Stimulated activated CD4-positive, alpha-beta T cell treated with anti-CD3 and anti-CD28 coated beads, Interleukin-2, amount 100 ng/mL, for 48 hours (primary cell): ENCODE results near the gene ARL14.

Experiments used
- DNase-seq, 2 donors: peaks; one replicate each; pipeline ENCODE4 v3.0.0-alpha.2; 2020

ARL14 gene

DNA sequence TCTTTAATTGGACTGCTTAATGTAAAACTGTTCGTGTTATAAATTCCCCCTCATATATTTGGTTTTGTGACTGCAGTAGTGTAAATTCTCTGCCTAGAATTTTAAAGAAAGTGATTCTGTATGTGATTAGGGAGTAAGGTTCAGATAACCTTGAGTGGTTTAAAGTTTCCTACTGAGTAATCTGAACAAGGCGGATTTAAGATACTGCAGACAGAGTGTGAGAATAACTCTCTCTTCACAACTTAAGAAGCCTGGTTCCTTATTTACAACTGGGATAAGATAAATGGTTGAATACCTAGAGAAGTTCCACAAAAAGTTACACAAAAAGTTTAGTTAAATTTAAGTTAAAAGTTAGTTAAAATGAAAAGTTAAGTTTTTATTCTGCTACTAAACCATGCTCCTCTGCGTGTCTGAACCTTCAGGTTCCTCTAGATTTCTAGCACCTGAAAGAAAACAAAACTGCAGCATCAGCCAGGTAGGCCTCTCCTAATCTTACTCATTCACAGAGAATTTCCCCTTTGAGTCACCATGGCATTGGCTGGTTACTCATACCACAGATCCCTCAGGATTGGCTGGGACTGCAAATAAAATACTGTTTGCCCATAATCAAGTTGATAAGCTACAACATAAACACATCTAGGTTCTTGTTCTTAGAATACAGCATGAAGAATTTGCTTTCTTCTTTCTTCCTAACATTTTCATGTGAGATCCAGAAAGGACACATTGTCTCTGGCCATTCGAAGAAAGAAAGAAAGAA lies at the start of gene ARL14:
ARL14 (plus strand) TSS at position 614 of the 757 bp plus-strand sequence. CDS start 187 bp downstream, outside the sequence.
- DNase-seq, result no peak

DNA sequence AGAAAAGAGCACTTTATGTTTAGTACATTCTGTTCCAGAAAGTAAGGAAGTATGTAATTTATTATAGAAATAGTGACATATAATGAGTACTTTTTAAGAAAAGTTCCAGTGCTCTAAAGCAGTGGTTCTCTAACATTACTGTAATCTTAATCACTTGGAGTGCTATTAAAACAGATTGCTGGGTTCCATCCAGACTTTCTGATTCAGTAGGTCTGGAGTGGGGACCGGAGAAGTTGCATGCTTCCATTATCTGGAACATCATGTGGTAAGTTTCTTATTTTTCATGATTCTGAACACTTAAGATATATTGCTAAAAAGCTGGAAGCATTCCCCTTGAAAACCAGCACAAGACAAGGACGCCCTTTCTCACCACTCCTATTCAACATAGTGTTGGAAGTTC lies 47.5 kb upstream of the ARL14 start:
- DNase-seq, result no peak

DNA sequence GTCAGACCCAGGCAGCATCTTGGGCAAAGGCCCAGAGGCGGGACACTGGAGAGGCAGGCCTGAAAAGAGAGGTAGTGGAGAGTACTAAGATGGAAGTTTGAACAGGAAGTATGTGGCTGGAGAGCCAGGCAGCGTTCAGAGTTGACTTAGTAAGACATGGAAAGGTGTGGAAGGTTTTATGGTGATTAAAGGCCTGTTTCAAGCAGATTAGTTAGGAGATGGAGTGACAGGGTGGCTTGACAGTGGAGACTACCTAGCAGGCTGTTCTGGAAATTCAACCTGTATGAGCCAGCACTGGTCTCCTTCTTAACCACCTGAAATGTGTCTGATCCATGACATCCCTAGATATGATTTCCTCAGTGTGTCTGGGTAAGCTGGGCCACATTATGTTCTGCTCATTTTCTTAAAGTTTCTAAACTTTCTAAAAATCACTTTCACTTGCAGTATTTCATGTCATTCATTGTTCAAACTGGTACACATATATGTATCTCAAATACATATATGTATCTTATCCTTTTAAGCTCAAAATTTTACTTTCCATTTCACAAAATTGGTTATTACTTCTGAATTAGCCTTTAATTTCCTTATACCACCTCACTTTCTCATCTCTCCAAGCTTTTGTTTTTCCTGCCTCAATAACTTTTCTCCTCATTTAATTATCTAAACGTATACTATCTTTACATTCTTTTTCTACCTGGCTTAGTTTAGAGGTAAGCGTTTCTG lies 43.4 kb upstream of the ARL14 start:
- DNase-seq, result no peak

DNA sequence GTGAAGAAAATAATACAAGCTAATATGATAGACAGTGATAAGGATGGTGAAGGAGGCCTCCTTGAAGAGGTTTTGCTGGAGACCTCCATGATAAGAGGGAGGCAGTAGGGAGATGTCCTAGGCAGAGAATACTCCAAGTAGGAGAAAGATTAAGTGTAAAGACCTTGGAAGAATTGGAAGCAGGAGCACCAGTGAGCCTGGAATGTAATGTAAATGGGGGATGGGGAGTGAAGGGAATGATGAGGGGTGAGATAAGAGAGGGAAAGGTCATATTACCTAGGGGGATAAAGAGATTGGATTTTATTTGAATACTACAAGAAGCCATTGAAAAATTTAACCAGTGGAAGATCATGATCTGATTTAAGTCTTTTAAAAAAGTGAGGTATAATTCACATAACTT lies 41.7 kb upstream of the ARL14 start:
- no peak for DNase-seq

DNA sequence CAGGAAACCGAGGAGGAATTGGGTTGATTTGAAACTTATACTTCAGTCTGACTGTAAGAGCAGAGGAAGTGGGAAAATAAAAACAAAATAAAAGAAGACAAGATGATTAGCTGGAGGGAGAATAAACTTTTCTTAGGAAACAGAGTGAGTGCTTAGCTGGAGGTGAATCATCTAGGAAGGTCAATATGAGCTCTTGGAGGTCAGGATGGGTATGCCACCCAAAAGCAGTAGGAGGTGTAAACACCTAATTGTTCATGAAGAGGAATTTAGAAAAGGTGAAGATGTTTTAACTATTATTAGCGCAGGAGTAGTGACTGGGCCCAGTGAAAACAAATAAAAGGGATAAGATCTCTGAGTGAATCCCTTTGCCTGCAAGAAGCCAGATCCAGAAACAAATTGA lies 39.9 kb upstream of the ARL14 start:
- no peak for DNase-seq

DNA sequence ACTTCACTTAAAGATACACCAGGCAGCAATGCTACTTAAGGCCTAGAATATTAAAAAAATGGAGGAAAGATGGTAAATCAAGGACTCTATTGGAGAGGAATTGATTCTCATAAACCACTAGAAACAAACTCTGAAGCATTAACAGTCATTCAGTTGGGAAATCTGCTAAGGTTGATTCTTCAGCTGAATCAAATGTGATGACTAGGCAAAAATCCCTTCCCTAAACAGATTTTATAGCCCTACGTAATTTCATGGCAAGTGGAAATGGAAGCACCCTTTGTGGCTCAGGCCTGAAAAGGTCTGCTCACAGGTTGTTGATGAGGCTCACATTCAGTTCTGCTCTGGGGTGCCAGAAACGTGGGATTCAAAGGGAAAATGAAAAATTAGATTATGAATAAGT lies 38.8 kb upstream of the ARL14 start:
- DNase-seq, result no peak

DNA sequence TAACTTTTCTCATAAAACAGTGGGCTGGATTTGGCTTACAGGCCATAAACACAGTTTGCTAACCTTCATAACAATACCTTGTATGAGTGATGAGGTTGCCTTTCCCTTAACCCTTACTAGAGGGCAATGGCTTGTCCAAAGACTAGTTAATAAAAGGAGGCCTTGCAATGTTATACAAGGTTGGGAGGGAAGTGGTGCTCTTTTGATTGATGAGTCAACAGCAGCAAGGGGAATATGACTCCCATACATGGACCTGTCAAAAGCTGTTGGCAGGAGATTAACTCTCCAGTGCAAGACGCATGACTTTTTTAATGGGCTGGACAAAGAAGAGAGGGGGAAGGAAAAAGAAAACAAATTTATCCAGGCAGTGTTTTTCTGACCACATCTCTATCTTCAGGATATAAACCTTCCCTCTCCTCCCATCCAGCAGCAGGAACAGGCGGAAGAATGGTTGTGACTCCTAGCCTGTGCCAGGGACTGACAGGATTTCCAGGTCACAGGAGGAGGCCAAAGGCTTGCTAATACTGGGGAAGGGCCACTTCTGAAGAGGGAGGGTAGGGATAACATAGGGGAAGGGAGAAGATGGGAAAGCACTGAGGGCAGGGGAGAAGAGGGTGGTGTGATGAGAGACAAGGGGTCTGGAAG lies 35.2 kb upstream of the ARL14 start:
- DNase-seq, result no peak

DNA sequence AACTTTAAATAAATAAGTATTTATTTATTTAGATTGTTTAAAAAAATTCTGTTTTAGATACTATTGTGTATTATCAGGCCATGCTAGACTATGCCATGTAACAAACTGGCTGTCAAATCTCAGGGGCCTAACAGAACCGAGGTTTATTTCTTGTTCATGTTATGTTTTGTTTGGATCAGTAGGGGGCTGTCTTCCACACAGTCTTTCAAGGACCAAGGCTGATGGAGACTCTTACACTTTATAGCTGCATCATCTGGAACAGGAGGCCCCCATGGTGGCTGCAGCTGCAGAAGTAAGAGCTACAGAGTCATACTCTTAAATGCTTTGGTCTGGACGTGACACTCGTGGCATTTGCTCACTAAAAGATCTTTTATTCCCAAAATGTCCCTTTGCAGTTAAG lies 33.0 kb upstream of the ARL14 start:
- no peak for DNase-seq

DNA sequence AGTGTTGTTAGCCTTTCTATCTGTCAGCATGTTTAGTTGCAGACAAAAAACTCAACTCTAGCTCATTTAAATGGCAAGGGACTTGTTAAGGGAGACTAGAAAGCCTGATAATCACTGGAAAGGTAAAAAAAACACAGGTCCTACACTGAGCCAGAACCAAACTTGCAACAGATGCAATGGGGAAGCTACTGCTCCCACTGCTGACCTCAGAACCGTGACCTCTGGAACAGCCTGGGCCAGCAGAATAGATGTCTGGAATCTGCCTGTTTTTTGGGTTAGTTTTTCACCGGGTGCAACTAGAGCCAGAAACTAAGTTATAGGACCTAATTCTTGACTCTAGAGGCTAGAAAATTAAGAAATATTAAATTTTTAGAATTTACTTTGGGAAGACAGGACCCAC lies 32.5 kb upstream of the ARL14 start:
- DNase-seq, result no peak

DNA sequence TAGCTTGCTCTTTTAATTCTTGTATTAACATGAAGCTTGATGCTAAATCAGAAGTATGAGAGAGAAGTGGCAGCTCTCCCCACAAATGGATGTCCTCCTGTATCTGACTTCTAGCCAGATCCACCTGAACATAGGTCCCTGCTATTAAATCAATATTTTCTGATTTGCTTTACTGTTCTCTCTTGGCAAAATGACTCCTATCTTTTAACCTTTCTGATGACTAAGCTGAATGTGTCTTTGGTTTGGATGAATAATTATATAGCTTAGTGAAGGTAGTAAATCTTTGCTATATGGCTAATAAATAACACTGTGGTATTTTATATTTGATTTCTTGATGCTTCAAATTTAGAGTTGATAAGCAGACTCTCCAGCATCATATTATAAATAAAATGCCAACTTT lies 28.3 kb upstream of the ARL14 start:
- DNase-seq, result no peak

DNA sequence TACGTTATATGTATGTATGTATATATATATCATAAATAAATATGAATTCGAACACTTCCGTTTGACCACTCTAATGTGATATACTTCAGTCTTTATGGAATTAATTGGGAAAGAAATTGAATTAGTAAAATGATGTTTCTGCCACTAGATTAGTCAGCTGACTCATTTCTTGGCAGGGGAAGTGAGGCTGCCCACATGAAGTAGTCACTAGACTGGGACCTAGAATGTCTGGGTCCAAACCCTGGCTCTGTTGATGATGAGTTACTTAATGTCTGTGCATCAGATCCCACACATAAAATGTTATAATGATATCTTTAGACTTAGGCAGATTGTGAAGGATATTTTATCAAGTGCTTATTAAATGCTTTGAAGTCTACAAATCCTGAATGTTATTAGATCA lies 27.4 kb upstream of the ARL14 start:
- no peak for DNase-seq

DNA sequence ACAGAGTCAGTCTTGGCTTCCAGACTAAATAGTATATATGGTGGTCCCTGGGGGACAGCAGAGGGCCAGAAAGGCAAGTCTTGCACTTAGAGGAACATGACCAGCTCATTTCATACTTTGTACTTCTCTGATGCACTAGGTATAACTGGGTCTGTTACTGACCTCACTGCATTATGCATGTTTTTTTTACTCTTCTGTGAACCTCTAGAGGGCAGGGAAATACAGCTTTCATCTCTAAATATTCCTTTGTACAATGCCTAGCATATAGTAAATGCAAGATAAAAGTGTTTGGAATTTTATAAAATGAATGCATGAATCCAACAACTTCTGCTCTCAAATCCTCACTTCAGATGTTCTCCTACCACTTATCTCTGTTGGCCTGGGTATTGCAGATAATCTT lies 23.4 kb upstream of the ARL14 start:
- no peak for DNase-seq

DNA sequence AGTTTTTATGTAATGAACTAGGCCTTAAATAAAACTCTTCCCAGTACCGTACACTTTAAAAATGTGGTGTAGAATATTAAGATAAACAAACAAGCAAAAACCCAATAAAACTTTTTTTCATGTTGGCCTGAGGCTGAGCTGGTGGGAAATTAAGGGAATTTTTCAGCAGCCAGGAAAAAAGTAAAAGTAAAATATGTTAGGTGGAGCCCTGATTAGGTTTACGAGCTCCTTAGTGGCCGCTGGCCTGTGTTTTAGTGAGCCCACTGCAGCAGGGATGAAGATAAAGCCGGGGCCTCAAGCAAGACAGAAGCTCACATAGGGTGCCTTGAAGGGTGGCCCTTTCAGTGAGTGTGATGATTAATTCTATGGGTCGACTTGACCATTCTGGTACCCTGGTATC lies 16.1 kb upstream of the ARL14 start:
- DNase-seq, result no peak

DNA sequence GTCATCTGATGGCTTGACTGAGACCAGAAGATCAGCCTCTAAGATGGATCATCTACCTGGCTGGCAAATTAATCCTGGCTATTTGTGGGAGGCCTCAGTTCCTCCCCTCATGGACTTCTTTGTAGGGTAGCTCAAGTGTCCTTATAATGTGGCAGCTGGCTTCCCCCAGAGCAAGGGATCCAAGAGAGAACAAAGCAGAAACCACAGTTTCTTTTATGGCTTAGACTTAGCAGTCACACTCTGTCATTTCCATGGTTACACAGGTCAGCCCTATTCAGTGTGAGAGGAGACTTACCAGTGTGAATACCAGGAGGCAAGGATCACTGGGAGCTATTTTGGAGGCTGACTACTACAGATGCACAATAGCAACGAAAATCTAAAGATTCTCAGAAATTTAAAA lies 15.3 kb upstream of the ARL14 start:
- DNase-seq, result no peak

DNA sequence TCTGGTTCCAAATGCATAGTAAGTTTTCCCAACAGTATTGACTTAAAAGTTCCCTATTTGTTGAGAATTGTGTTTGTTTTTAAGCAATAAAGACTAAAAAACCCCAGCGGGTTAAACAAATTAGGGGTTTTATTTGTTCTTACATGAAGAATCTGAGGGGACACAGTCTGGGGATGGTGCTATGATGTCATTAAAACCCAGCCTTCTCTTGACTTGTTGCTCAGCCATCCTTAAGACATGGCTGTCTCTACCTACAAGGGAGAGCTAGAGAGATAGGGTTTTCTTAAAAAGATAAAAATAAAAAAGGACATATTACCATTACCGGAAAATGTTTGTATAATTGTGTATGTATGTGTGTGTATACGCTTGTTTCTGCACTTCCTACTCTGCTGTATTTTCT lies 11.7 kb upstream of the ARL14 start:
- no peak for DNase-seq

DNA sequence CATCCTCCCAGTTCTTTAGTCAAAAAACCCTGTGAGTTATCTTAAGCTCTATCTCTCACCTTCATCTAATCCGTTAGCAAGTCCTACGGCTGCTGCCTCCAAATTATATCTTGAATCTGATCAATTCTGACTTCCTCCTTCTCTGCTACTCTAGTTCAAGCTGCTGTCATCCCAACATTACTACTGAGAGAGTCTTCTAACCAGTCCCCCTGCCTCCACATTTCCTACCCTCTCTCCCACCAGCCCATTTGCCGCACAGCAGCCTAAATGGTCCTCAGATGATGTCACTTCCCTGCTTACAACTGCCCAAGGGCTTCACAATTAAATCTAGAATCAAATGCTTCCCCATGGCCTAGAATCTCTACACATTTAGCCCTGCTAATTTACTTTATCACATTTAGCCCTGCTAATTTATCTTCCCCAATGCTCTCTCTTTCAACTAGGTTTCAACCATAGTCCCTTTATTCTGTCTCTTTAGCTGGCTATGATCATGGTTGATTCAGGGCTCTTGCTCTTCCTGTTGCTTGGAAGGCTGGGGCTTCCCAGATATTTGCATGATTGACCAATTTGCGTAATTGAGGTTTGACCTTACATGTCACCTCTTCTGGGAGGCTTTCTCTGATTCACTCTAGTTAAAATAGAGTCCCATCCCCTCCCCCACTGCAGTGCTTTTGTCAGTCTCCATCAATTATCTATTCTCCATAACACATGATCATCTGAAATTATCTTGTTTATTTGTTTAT lies 11.0 kb upstream of the ARL14 start:
- DNase-seq, result no peak

DNA sequence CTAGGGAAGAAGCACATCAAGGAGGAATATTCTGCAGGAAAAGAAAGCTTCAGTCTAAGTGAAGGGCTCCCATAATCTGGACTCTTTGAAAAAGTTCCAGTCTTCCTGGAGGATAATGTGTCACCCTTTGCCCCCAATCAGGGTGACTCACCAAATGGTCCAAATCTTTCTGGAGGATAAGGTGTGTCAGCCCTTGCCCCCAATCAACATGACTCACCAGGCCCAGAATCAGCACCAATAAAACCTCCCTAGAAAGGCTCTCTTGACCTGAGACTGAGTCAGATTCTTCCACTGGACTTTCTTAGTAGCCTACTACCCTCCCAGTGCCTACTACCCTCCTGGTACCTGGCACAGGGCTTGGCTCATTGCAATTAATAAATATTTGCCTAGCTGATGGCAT lies 9.5 kb upstream of the ARL14 start:
- no peak for DNase-seq

DNA sequence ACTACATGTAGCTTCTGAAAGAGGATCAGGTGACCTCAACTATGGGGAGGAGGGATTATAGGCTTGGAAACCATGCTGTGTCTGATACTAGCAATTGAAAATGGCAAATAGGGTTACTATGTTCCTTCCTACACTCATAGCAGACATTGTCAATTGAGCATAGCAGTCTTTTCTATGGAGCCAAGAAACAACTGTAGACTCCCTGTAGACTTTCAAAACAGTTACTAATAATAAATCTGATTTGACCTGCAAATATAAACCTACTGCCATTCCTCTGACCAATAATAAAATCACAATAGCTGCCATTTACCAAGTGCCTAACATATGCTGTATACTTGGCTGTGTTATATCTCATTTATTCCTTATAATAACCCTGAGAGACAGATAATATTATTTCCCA lies 8.5 kb upstream of the ARL14 start:
- DNase-seq, result no peak

DNA sequence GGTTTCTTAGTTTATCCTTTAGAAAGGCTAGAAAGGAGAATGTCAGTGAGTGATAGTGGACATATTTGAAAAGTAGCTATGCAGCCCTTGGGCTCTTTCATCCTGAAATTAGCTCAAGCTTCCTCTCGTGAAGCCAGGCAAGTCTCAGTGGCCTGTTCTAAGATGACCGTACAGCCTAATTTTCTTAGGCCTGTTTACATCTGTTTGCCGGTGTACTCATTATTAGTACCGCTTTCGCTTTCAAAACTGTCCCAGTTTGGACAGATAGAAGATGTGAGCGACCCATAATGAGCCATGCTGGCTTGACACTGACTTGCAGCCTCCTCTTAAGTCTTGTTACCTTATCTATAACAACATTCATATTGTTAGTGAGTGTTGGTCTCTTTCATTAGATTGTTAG lies 5.7 kb upstream of the ARL14 start:
- DNase-seq, result no peak

DNA sequence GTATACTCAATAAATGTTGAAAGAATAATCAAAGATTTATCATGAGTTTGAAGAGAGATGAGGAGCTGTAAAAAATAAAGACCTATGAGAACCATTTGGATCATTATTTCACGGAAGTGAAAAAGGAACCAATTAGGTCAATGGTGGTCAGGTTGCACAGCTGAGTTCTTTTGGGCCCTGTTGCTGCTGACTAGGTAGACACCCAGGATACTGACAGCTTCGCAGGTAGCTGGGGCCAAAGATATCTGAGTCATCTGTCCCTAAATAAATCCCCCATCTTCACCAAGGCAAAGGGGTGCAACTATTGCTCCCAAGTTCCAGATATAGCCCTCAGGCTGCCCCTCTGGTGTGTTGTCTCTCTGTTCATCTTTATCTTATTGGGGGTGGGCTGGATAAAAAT lies 5.0 kb upstream of the ARL14 start:
- no peak for DNase-seq

DNA sequence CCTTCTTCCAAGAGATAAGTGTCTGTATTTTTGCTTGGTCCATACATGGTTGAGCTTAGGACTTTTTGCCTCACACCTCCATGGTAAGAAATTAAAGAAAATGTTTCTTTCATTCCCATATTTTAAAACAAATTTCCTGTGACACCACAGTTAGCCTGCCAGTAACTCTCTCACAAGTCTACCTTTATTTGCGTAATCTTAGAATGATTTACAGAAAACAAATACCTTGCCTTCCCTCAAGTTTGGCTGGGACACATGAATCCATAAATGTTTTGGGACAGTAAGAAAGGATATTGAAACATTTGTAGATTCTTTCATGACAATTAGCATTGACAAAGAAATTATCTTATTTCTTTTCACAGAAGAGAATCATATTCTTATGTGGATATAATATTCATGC lies 3.8 kb upstream of the ARL14 start:
- DNase-seq, result no peak

DNA sequence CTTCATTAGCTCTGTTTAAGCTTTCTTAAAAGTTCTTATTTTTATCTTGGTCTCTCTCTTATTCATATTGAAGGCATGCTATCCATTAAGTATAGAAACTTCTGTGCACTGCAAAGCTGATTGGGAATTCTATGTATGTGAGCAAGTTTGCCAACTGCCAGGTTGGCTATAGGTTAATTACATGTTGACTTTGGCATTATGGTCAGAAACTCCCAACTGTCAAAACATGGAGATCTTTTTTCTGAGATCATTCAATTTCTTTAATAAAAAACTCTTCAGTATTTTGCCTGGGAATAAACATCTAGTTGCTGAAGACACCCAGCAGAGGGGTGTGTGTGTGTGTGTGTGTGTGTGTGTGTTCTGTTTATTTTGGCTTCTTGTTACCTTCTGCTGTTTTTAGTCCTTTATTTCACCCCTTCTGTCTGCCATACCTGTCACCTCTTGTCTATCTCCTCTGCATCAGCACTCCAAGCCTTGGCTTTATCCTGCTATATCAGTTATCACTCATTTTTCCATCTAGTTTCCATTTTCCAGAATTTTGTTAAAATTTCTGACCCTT lies 1.3 kb upstream of the ARL14 start:
- DNase-seq, result no peak

DNA sequence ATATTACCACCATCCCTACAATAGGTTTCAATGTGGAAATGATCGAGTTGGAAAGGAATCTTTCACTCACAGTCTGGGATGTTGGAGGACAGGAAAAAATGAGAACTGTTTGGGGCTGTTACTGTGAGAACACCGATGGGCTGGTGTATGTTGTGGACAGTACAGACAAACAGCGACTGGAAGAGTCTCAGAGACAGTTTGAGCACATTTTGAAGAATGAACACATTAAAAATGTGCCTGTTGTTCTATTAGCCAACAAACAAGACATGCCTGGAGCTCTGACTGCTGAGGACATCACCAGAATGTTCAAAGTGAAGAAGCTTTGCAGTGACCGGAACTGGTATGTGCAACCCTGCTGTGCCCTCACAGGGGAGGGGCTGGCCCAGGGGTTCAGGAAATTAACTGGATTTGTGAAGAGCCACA lies 510 bp downstream of the ARL14 start:
- no peak for DNase-seq
